GDM1 (cell line): ENCODE results near the gene MEIKIN.

ENCODE experiments used
- DNase-seq: peaks from one replicate; lab custom pipeline; 2025; lab: John Stamatoyannopoulos, UW

Gene MEIKIN

GRCh38 chr5:131766689-131767088 is 178.8 kb downstream of the MEIKIN start:
- no peak for DNase-seq

DNA sequence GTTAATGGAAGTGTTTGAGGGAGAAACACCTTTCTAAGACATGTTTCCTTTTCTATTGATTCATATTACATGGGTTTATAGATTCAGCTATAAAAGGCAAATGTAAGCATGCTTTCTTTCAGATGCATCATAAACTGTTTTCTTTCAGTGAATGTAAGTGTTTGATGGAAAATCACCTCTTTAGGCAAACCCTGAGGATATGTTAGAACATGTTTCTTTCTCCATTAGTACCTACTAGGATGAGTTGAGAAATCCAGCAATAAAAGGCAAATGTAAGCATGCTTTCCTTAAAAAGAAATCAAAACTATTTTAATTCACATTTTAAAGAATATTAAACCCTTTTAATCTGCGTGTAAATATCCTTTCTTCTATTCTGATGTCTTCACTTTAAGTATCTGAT is 180.2 kb downstream of the MEIKIN start:
- no peak for DNase-seq

GRCh38 chr5:131763968-131764367 is 181.5 kb downstream of the MEIKIN start:
- DNase-seq: no peak

- DNase-seq: no peak
These were observed 184.7 kb downstream of the MEIKIN start for GRCh38 chr5:131760793-131761192.

- DNase-seq: no peak
These were observed 185.8 kb downstream of the MEIKIN start for GRCh38 chr5:131759704-131760103.

- DNase-seq: no peak
These were observed 187.0 kb downstream of the MEIKIN start for GRCh38 chr5:131758520-131758900.

DNA sequence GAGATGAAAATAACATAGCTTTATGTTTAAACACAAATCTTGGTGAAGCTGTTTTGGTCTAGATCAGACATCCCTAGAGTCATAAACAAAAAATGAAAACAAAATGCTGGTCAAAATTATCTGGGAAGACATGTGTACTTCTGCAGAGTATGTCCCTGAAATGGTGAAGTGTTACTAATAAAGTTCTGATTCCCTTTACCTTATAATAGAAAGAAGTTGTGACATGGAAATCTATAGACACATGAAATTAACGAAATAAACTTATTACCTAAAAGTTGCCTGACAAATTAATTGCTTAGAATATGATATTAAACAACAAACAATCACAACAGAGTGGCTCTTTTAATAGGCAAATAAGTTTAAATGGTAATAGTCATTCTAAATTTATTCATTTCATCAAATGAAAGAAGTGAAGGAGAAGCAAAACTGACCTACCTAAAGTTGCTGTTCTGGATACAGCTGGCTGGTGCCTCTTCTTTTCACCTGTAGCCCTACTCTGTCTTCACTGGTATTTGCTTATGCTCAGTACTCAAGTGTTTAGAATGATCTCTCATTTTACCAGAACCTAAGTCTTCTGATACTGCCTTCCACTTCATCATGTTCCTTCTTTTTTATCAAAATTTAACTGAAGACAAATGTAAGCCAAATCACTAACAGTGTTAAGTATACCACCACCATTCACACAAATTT is 187.5 kb downstream of the MEIKIN start:
- no peak for DNase-seq
